Immature natural killer cell (primary cell): Measurements from ENCODE around the gene UPF1. TPM values are rescaled to one million over a fixed set of nuclear protein-coding genes. Genes with fewer than 3 reads are reported as not detected.

Source experiments
- DNase-seq, 3 donors: peaks; one replicate each; pipeline ENCODE4 v3.0.0; 2022; ENCODE audit warnings: mixed read lengths in 1 of 3
- H3K27ac Mint-ChIP-seq, 6 donors: one replicate each; pipeline ENCODE4 v1.8.0; 2020; ENCODE audit warnings: mixed read lengths in 6 of 6, mild to moderate bottlenecking in 5 of 6, inconsistent platforms in 4 of 6, moderate library complexity in 3 of 6
- H3K27me3 Mint-ChIP-seq, 3 donors: one replicate each; pipeline ENCODE4 v1.8.0; 2020 to 2021; ENCODE audit warnings: low read depth in 3 of 3, mild to moderate bottlenecking in 3 of 3, mixed read lengths in 3 of 3, moderate library complexity in 3 of 3, inconsistent platforms in 1 of 3
- H3K36me3 Mint-ChIP-seq, 3 donors: one replicate each; pipeline ENCODE4 v1.8.0; 2020; ENCODE audit warnings: mixed read lengths in 3 of 3, inconsistent platforms in 2 of 3, mild to moderate bottlenecking in 2 of 3
- H3K4me1 Mint-ChIP-seq, 2 donors: one replicate each; pipeline ENCODE4 v1.8.0; 2020; ENCODE audit warnings: inconsistent platforms in 2 of 2, mild to moderate bottlenecking in 2 of 2, mixed read lengths in 2 of 2, moderate library complexity in 1 of 2
- H3K4me3 Mint-ChIP-seq, 5 donors: one replicate each; pipeline ENCODE4 v1.8.0; 2020; ENCODE audit warnings: mild to moderate bottlenecking in 5 of 5, mixed read lengths in 5 of 5, inconsistent platforms in 3 of 5, moderate library complexity in 3 of 5
- H3K9me3 Mint-ChIP-seq, 6 donors: one replicate each; pipeline ENCODE4 v1.8.0; 2020; ENCODE audit warnings: mild to moderate bottlenecking in 6 of 6, mixed read lengths in 6 of 6, inconsistent platforms in 4 of 6, moderate library complexity in 3 of 6
- polyA plus RNA-seq, 3 donors: library from polyadenylated mRNA; unstranded; fragments of 300-500 nt; fragmentation: Illumina TruSeq; gene quantifications; one replicate each; pipeline ENCODE4 v1.2.3, GENCODE V29; 2021

UPF1 gene
- polyA plus RNA-seq, 3 donors from 2014 or later: 1.1 to 16.6 (median 5.2) TPM

DNA sequence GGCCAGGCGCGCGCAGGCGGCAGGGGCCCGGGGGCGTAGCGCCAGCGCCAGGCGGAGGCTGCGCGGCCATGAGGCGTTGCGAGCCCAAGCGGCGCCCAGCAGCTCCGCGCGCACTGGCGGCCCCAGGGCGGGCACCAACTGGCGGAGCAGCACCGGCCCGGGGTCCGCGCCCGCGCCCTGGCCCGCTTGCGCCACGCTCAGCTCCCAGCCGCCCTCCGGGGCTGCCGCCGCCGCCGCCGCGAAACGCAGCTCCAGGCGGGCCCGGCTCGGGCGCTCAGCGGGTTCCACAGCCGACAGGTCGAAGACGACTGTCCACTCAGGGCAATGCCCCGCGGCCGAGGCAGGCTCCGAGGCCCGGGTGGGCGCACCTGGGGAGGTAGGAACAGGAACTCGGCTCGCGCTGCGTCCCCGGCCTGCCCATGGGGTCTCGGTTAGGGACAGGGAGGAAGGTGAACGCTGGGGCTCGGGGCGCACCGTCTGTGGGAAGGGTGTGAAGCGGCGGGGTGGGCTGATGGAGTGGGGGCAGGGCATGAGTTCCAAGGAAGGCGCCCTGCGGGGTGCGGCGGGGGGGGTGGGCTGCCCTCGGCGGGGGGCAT is 37.4 kb downstream of the UPF1 start:
- no peak for DNase-seq
- H3K27me3 Mint-ChIP-seq: peaks cover 0 to 14% (median 4%) of the 10 kb centered on the region in 3 donors
- no peak overlapping the region for H3K27ac Mint-ChIP-seq
- no peak overlapping the region for H3K4me3 Mint-ChIP-seq
- peaks cover 13 to 16% of the 10 kb centered on the region in 2 donors for H3K4me1 Mint-ChIP-seq
- H3K9me3 Mint-ChIP-seq: no peaks in the 10 kb centered on the region
- H3K36me3 Mint-ChIP-seq: peaks cover 0 to 12% (median 7%) of the 10 kb centered on the region in 3 donors

DNA sequence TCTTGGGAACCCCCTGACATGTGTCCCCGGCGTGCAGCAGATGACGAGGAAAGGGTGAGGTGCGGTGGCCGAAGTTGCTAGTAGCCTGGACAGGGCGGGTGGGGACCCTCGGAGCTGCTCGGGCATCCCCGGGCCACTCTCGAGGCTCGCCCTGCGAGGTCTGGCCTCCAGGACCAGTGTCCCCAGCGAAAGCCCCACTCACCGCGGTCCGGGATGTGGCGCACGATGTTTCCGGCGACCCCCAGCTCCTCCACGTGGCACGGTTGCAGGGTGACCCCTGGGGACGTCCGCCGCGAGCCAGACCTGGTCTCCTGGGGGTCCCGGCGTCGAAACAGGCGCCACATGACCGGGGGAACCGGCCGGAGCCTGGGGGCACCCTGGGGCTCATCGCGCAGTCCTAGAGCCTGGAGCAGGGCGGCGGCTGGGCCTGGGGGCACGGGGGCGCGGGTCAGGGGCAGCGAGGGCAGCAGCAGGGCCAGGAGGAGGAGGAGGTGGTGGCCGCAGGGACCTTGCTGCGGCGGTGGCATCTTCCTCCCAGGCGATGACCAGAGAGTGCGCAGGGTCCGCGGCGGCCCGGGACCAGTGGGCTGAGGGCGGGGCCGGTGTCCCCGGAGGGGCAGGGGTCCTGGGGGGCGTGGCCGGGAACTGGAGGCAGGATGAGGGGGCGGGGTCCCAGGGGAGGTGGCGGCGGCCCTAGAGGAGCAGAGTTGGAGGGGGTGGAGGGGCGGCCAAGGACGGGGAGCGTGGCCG is 38.2 kb downstream of the UPF1 start:
- no peak for DNase-seq
- no peaks in the 10 kb centered on the region for H3K9me3 Mint-ChIP-seq
- no peak overlapping the region for H3K27ac Mint-ChIP-seq
- H3K4me3 Mint-ChIP-seq: no peak overlapping the region
- peaks cover 0 to 14% (median 4%) of the 10 kb centered on the region in 3 donors for H3K27me3 Mint-ChIP-seq
- peaks cover 13 to 16% of the 10 kb centered on the region in 2 donors for H3K4me1 Mint-ChIP-seq
- H3K36me3 Mint-ChIP-seq: peaks cover 0 to 12% (median 7%) of the 10 kb centered on the region in 3 donors

DNA sequence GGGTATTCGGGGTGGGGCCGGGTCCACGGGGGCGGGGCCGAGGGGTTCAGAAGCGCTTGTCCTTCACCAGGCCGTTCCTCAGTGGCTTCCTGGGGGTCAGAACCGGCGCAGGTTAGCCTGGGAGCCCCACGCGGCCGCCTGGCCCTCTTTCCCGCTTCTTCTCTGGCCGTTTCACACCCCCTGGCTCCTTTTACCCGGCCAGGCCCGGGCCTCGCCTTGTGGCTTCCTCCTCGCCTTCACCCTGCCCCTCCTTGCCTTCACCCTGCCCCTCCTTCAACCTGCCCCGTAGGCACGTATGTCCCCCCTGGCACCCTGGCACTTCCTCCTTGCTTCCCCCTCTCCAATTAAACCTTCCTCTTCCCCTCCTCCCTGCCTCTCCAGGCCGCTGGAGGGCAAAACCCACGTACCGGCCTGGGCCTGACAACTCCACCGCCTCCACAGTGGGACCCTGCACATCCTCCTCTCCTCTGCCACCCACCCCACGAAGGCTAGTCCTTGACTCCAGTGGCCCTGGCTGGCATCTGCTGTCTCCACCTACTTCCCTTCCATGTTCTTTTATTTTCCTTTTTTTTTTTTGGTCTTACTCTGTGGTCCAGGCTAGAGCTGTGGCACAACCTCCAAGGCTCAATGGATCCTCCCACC is 38.9 kb downstream of the UPF1 start:
- Mint-ChIP-seq H3K27ac (peak overlapping the region in 1 of 6 donors; percentile 35), H3K4me3 (peak overlapping the region; percentile 21 to 64 (median 52)), H3K36me3 (peaks cover 0 to 12% (median 7%) of the 10 kb centered on the region in 3 donors), H3K9me3 (no peaks in the 10 kb centered on the region), H3K4me1 (peaks cover 13 to 16% of the 10 kb centered on the region in 2 donors), H3K27me3 (peaks cover 0 to 14% (median 4%) of the 10 kb centered on the region in 3 donors)
- DNase-seq: no peak

DNA sequence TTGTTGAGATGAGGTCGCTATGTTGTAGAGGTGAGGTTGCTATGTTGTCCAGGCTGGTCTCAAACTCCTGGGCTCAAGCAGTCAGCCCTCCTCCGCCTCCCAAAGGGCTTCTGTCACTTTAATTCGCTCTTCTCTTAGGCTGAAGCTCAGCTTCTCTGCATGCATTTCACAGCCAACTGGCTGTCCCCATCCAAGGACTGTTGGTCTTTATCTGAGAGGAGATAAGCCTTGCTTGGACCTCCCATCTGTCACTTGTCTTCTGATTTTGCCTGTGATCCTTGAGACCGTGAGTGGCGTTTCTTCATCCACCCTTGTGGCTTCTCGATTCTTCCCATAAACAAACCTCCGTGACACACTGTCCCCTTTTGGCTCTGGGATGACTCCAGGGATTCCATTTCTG is 39.8 kb downstream of the UPF1 start:
- Mint-ChIP-seq H3K27ac (peak overlapping the region in 2 of 6 donors; percentile 32 to 74), H3K27me3 (peaks cover 0 to 12% (median 4%) of the 10 kb centered on the region in 3 donors), H3K9me3 (no peaks in the 10 kb centered on the region), H3K36me3 (peaks cover 0 to 8% (median 7%) of the 10 kb centered on the region in 3 donors), H3K4me1 (peaks cover 13 to 16% of the 10 kb centered on the region in 2 donors), H3K4me3 (peak overlapping the region in 3 of 5 donors; percentile 6 to 60 (median 52))
- no peak for DNase-seq

DNA sequence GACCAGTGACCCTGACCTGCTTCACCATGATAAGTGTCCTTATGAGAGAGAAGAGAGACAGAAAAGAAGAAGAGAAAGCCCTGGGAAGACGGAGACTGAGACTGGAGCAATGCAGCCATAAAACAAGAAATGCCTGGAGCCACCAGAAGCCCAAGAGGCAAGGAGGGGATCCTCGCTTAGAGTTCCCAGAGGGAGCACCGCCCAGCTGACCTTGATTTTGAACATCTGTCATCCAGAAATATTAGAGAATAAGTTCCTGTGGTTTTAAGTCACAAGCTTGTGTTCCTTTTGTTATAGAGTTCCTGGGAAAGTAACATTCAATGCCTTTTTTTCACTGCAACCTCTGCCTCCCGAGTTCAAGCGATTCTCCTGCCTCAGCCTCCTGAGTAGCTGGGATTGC is 44.0 kb downstream of the UPF1 start:
- Mint-ChIP-seq H3K4me1 (peaks cover 7 to 10% of the 10 kb centered on the region in 2 donors), H3K27me3 (peaks cover 0 to 5% (median 2%) of the 10 kb centered on the region in 3 donors), H3K9me3 (no peaks in the 10 kb centered on the region), H3K36me3 (peaks cover 0 to 7% (median 0%) of the 10 kb centered on the region in 3 donors), H3K27ac (no peak overlapping the region), H3K4me3 (no peak overlapping the region)
- no peak for DNase-seq

DNA sequence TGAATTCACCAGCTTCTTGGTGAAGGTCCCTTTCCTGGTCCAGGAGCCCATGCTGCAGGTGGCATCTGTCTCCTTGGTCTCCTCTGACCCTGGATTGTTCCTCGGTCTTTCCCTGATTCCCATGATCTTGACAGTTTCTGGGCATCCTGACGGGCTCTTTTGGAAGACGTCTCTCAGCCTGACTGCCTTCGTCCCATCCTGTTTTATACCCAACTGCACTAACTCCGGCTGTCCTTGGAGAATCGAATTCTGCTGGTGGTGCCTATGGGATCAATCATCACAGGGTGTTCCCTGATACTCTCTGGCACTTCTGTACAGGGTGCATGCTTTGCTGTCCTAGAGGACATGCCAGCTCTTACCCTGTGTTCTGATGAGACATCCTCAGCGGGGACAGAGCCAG is 45.1 kb downstream of the UPF1 start:
- Mint-ChIP-seq H3K4me1 (no peaks in the 10 kb centered on the region), H3K27ac (no peak overlapping the region), H3K27me3 (peaks cover 0 to 3% (median 3%) of the 10 kb centered on the region in 3 donors), H3K36me3 (peaks cover 0 to 4% (median 0%) of the 10 kb centered on the region in 3 donors), H3K9me3 (no peaks in the 10 kb centered on the region), H3K4me3 (no peak overlapping the region)
- no peak for DNase-seq

DNA sequence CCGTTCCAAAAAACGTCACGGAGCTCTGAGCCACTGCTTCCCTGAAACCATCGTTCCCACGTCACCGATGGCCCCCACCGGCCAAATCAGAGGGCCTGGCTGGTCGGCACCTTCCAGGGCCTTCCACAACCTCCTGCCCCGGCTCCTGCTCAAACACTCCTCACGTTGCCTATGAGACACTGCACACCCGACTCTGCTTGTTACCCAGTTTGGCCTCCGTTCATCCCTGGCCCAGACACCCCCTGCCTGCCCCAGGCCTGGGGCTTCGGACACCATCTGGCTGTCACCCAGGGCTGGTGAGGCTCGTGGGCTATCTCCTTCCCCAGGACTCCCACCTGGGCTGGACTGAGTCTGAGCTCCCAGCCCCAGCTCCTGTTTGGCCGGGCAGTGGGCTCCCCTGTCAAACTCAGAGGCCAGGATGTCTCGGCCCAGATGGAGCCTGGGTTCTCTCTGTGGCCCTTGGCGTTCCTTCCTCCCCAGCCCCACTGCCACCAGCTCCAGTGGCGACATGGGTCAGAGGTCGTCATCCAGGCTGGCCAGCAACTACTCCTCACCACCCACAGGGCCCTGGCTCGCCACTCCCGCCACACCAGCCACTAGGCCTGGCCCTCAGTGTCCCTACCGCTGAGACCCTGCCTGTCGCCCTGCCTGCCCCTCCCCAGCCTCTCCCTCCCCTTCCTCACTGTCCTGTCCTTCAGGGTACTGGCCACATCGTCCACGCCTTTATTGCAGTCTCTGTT is 46.5 kb downstream of the UPF1 start:
- H3K36me3 Mint-ChIP-seq: peaks cover 0 to under 1% (median 0%) of the 10 kb centered on the region in 3 donors
- no peaks in the 10 kb centered on the region for H3K9me3 Mint-ChIP-seq
- DNase-seq: no peak
- no peaks in the 10 kb centered on the region for H3K4me1 Mint-ChIP-seq
- peaks cover under 1 to 3% (median 2%) of the 10 kb centered on the region in 3 donors for H3K27me3 Mint-ChIP-seq
- H3K27ac Mint-ChIP-seq: no peak overlapping the region
- no peak overlapping the region for H3K4me3 Mint-ChIP-seq

DNA sequence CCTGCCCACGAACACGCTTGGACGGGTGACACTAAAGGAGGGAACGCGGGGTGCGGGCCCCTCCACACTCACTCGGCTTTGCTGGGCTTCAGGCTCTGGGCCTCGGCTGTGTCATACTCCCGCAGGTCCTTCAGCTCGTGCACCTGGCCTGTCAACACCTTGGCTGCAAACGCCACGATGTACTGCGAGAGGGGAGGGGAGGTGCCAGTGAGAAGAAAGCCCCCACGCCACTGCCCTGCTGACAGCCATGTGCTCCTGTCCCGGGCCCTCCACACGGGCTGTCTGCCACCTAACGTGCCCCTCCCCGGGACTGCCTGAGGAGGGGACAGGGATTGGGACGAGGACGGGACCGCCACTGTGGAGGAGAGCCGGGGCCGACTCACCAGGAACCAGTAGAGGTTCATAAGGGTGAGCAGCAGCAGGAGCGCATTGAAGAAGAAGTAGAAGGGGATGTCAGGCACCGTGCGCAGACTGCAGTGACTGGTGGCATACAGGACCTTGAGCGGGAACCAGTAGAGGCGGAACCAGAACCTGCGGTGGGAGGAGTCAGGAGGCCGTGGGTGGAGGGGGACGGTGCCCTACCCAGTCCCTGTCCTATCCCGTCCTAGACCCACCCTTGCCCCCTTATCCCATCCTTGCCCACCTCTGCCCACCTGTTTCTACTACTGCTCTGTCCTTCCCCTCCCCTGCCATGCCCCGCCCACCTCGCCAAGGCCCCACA is 47.3 kb downstream of the UPF1 start:
- no peak for DNase-seq
- no peaks in the 10 kb centered on the region for H3K9me3 Mint-ChIP-seq
- H3K27me3 Mint-ChIP-seq: peaks cover 2 to 3% (median 2%) of the 10 kb centered on the region in 3 donors
- H3K4me3 Mint-ChIP-seq: no peak overlapping the region
- H3K36me3 Mint-ChIP-seq: no peaks in the 10 kb centered on the region
- H3K27ac Mint-ChIP-seq: no peak overlapping the region
- peaks cover 0 to 2% of the 10 kb centered on the region in 2 donors for H3K4me1 Mint-ChIP-seq

DNA sequence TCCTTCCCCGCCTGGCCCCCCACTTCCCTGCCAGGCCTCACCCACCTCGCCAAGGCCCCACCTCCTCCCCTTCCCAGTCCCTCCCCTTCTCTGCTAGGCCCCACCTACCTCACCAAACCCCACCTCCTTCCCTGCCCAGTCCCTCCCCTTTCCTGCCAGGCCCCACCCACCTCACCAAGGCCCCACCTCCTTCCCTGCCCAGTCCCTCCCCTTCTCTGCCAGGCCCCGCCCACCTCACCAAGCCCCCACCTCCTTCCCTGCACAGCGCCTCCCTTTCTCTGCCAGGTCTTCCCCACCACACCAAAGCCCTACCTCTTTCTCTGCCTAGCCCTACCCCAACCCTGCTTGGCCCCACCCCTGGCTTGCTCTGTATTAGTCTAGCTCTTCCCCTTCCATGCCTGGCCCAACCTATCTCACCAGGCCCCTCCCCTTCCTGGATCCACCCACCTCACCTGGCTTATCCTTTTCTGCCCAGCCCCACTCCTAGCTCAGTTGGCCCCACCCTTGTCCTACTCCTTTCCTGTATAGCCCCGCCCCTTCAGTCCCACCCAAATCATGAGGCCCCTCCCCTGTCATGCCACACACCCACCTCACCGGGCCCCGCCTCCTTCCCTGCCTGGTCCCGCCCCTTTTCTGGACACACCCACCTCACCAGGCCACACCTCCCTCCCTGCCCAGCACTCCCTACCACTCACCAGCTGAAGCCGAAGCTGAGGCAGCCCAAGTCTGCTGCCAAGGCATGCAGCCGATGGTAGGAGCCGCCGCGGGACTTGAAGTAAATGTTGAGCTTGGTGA is 48.0 kb downstream of the UPF1 start:
- H3K36me3 Mint-ChIP-seq: no peaks in the 10 kb centered on the region
- peaks cover 2 to 3% (median 2%) of the 10 kb centered on the region in 3 donors for H3K27me3 Mint-ChIP-seq
- H3K4me1 Mint-ChIP-seq: peaks cover 0 to 2% of the 10 kb centered on the region in 2 donors
- no peak for DNase-seq
- H3K4me3 Mint-ChIP-seq: no peak overlapping the region
- no peak overlapping the region for H3K27ac Mint-ChIP-seq
- H3K9me3 Mint-ChIP-seq: no peaks in the 10 kb centered on the region

DNA sequence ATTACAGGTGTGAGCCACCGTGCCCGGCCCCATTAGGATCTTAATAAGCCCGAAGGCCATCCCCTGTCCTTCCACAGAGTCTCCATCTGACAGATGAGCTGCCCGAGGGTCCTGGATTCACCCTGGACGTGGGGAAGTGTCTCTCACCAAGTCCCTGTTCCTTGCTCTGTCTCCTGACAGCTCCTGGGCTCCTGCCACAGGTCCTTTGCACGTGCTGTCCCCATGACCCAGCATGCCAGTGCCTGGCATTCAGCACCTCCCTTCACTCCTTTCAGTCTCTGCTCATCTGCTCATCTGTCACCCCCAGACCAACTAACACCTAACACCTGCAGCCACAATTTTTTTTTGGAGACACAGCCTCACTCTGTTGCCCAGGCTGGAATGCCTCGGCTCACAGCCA is 49.7 kb downstream of the UPF1 start:
- Mint-ChIP-seq H3K9me3 (no peaks in the 10 kb centered on the region), H3K4me3 (no peak overlapping the region), H3K27me3 (peaks cover 2 to 3% (median 2%) of the 10 kb centered on the region in 3 donors), H3K27ac (peak overlapping the region in 1 of 6 donors; percentile 64), H3K4me1 (peaks cover 0 to 2% of the 10 kb centered on the region in 2 donors), H3K36me3 (no peaks in the 10 kb centered on the region)
- DNase-seq: no peak

DNA sequence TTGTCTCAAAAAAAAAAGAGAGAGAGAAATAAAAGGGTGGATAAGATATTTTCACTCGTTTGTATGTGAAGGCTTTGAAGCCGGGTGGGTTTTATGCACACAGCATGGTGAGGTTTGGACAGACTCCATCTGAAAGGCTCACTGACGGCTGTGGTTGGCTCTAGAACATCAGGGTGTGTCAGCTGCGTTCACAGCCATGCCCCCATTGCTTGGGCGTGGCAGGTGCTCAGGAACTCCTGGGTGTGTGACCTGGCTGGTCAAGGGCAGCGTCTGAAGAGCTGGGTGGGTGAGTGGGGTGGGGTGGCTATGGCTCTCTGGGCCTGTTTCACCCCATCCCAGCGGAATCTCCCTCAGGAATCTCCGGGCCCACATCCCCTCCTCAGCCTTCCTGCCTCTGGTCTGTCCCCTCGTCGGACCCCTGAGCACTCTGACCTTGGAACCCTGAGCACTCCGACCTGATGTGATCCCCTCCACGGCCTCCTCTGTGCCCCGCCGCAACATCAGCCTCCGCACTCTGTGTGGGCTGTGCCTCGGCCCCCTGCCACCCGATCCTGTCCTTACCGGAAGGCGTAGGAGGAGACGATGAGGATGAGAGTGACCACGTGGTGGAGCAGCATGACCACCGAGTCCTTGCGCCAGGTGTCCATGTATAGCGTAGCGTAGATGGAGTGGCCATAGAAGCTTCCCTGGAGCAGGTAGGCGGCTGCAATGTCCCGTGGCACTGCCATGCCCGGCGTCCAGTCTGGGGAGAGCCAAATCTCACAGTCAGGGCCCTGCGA is 52.0 kb downstream of the UPF1 start:
- Mint-ChIP-seq H3K27me3 (peaks cover 2 to 7% (median 2%) of the 10 kb centered on the region in 3 donors), H3K4me3 (no peak overlapping the region), H3K27ac (no peak overlapping the region), H3K9me3 (no peaks in the 10 kb centered on the region), H3K36me3 (no peaks in the 10 kb centered on the region), H3K4me1 (peaks cover 0 to 2% of the 10 kb centered on the region in 2 donors)
- no peak for DNase-seq

DNA sequence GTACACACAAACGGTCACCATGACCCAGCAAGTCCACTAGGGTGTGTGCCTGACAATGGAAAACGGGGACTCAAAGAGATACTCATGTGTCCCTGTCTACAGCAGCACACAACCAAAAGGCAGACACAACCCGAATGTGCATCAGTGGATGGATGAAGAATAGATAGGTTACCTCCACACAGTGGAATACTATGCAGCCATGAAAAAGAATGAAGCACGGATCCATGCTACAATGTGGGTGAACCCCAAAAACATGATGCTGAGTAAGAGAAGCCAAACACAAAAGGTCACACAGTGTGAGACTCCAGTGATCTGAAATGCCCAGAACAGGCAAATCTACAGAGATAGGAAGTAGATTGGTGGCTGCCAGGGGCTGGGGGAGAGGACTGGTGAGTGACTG is 55.2 kb downstream of the UPF1 start:
- Mint-ChIP-seq H3K4me1 (peaks cover 0 to 2% of the 10 kb centered on the region in 2 donors), H3K27ac (no peak overlapping the region), H3K36me3 (no peaks in the 10 kb centered on the region), H3K27me3 (peaks cover 2 to 7% (median 3%) of the 10 kb centered on the region in 3 donors), H3K9me3 (no peaks in the 10 kb centered on the region), H3K4me3 (no peak overlapping the region)
- no peak for DNase-seq
